ENCODE results near the gene RBCK1.
A peak's percentile ranks its signal among the peaks of the same experiment; 100 is the strongest.

The RBCK1 gene

GRCh38 chr20:408843-409696 is 971 bp downstream of the RBCK1 start:
- H3K27ac ChIP-seq: peak overlapping the region; percentile 84 to 97 (median 94)
- H3K4me3 ChIP-seq: peak overlapping the region; percentile 87 to 100 (median 98)
- peaks cover 27 to 33% (median 30%) of the 10 kb centered on the region in 10 experiments for H3K4me1 ChIP-seq
- H3K4me2 ChIP-seq: peak overlapping the region; percentile 86 to 98 (median 95)
- H3K27me3 ChIP-seq: no peaks in the 10 kb centered on the region
- H3K9me3 ChIP-seq (replicated peaks in 1 of 11): peaks cover 0 to 17% (median 16%) of the 10 kb centered on the region in 11 experiments; a peak in 18 of 22 replicates
- TF ChIP-seq Cebpa-rat (IDR thresholded peaks at IDR 0.05): no peak
- peaks cover 25 to 47% (median 40%) of the 10 kb centered on the region in 11 experiments for H3K36me3 ChIP-seq
- H4K20me1 ChIP-seq: peaks cover 0 to 18% (median 10%) of the 10 kb centered on the region in 11 experiments; a peak in 9 of 22 replicates
- H3K9ac ChIP-seq: peak overlapping the region; percentile 87 to 98 (median 95)

GRCh38 chr20:409697-410559 is 1.8 kb downstream of the RBCK1 start:
- H3K4me3 ChIP-seq: peak overlapping the region; percentile 87 to 100 (median 98); a peak in 19 of 20 replicates

GRCh38 chr20:412081-412480 is 4.0 kb downstream of the RBCK1 start:
- H3K4me3 ChIP-seq: no peak overlapping the region
- peaks cover 40 to 76% (median 55%) of the 10 kb centered on the region in 11 experiments for H3K36me3 ChIP-seq
- H3K27me3 ChIP-seq: no peaks in the 10 kb centered on the region
- H3K27ac ChIP-seq: no peak overlapping the region
- H3K9ac ChIP-seq: no peak overlapping the region
- no peak for TF ChIP-seq Cebpa-rat (IDR thresholded peaks at IDR 0.05)
- no peak overlapping the region for H3K4me2 ChIP-seq
- H3K4me1 ChIP-seq: peaks cover 21 to 33% (median 28%) of the 10 kb centered on the region in 10 experiments
- H3K9me3 ChIP-seq (replicated peaks in 1 of 11): peaks cover 0 to 17% (median 16%) of the 10 kb centered on the region in 11 experiments; a peak in 18 of 22 replicates
- peaks cover 4 to 37% (median 22%) of the 10 kb centered on the region in 11 experiments; a peak in 13 of 22 replicates for H4K20me1 ChIP-seq

More at GRCh38 chr20:409697-410559, 1.8 kb downstream of the RBCK1 start:
- peaks cover 0 to 27% (median 13%) of the 10 kb centered on the region in 11 experiments; a peak in 9 of 22 replicates for H4K20me1 ChIP-seq
- peaks cover 0 to 17% (median 16%) of the 10 kb centered on the region in 11 experiments; a peak in 18 of 22 replicates for H3K9me3 ChIP-seq (replicated peaks in 1 of 11)
- H3K36me3 ChIP-seq: peaks cover 25 to 56% (median 42%) of the 10 kb centered on the region in 11 experiments
- peak overlapping the region in 10 of 11 experiments; percentile 84 to 97 (median 94); a peak in 15 of 22 replicates for H3K27ac ChIP-seq
- H3K4me1 ChIP-seq: peaks cover 27 to 33% (median 30%) of the 10 kb centered on the region in 10 experiments
- peak overlapping the region; percentile 87 to 98 (median 95); a peak in 21 of 22 replicates for H3K9ac ChIP-seq
- no peak for TF ChIP-seq Cebpa-rat (IDR thresholded peaks at IDR 0.05)
- H3K4me2 ChIP-seq: peak overlapping the region; percentile 86 to 98 (median 95)
- no peaks in the 10 kb centered on the region for H3K27me3 ChIP-seq

- no peak overlapping the region for H3K27ac ChIP-seq
- no peaks in the 10 kb centered on the region for H3K27me3 ChIP-seq
- peaks cover 0 to 17% (median 16%) of the 10 kb centered on the region in 11 experiments; a peak in 18 of 22 replicates for H3K9me3 ChIP-seq (replicated peaks in 1 of 11)
- TF ChIP-seq Cebpa-rat (IDR thresholded peaks at IDR 0.05): no peak
- H3K4me2 ChIP-seq: no peak overlapping the region
- H3K36me3 ChIP-seq: peaks cover 55 to 95% (median 68%) of the 10 kb centered on the region in 11 experiments
- no peak overlapping the region for H3K4me3 ChIP-seq
- peaks cover 15 to 32% (median 24%) of the 10 kb centered on the region in 10 experiments for H3K4me1 ChIP-seq
- H3K9ac ChIP-seq: no peak overlapping the region
- peaks cover 5 to 44% (median 26%) of the 10 kb centered on the region in 11 experiments; a peak in 16 of 22 replicates for H4K20me1 ChIP-seq
These were observed 6.1 kb downstream of the RBCK1 start for GRCh38 chr20:414161-414560.

- H3K27ac ChIP-seq: no peak overlapping the region; a peak in 1 of 22 replicates
- peaks cover 60 to 90% (median 67%) of the 10 kb centered on the region in 11 experiments for H3K36me3 ChIP-seq
- no peak overlapping the region for H3K4me3 ChIP-seq
- H3K9me3 ChIP-seq (replicated peaks in 1 of 11): peaks cover 0 to 16% (median 15%) of the 10 kb centered on the region in 11 experiments; a peak in 18 of 22 replicates
- peak overlapping the region in 5 of 11 experiments; percentile 18 to 41 (median 26); a peak in 8 of 22 replicates for H3K4me2 ChIP-seq
- H4K20me1 ChIP-seq: peaks cover 7 to 38% (median 27%) of the 10 kb centered on the region in 11 experiments; a peak in 15 of 22 replicates
- peak in 2 of 11 experiments; percentile 12 to 20; a peak in 1 of 22 replicates for TF ChIP-seq Cebpa-rat (IDR thresholded peaks at IDR 0.05)
- peaks cover 0 to 17% (median 11%) of the 10 kb centered on the region in 10 experiments; a peak in 16 of 20 replicates for H3K4me1 ChIP-seq
- H3K9ac ChIP-seq: no peak overlapping the region
- H3K27me3 ChIP-seq: no peaks in the 10 kb centered on the region
These were observed 7.8 kb downstream of the RBCK1 start for GRCh38 chr20:415820-416322.

GRCh38 chr20:416950-417800 is 9.1 kb downstream of the RBCK1 start:
- H3K4me3 ChIP-seq: no peak overlapping the region
- H3K4me2 ChIP-seq: 0 out of 22 replicates have a peak overlapping the region, but pooled peaks of 3 of the 11 experiments have one; percentile 1 to 31 (median 28)
- peaks cover 0 to 3% (median 2%) of the 10 kb centered on the region in 11 experiments; a peak in 14 of 22 replicates for H3K9me3 ChIP-seq (replicated peaks in 1 of 11)
- H3K4me1 ChIP-seq: peaks cover 0 to 17% (median 11%) of the 10 kb centered on the region in 10 experiments; a peak in 16 of 20 replicates
- no peak overlapping the region for H3K27ac ChIP-seq
- no peaks in the 10 kb centered on the region for H3K27me3 ChIP-seq
- no peak for TF ChIP-seq Cebpa-rat (IDR thresholded peaks at IDR 0.05)
- H3K36me3 ChIP-seq: peaks cover 60 to 90% (median 67%) of the 10 kb centered on the region in 11 experiments
- no peak overlapping the region for H3K9ac ChIP-seq
- peaks cover 7 to 51% (median 29%) of the 10 kb centered on the region in 11 experiments; a peak in 15 of 22 replicates for H4K20me1 ChIP-seq

GRCh38 chr20:417801-418342 is 9.8 kb downstream of the RBCK1 start:
- no peak for TF ChIP-seq Cebpa-rat (IDR thresholded peaks at IDR 0.05)
- Histone ChIP-seq H4K20me1 (peaks cover 7 to 55% (median 28%) of the 10 kb centered on the region in 11 experiments; a peak in 15 of 22 replicates), H3K27me3 (no peaks in the 10 kb centered on the region), H3K36me3 (peaks cover 62 to 90% (median 67%) of the 10 kb centered on the region in 11 experiments), H3K27ac (no peak overlapping the region), H3K4me2 (peak overlapping the region in 5 of 11 experiments; percentile 1 to 31 (median 18); a peak in 3 of 22 replicates), H3K9ac (no peak overlapping the region; a peak in 2 of 22 replicates), H3K4me1 (peaks cover 0 to 17% (median 11%) of the 10 kb centered on the region in 10 experiments; a peak in 16 of 20 replicates), H3K4me3 (no peak overlapping the region), H3K9me3 (replicated peaks in 1 of 11) (no peaks in the 10 kb centered on the region)

Data from BLaER1 treated with 17β-estradiol and CSF1 and Interleukin-3, amounts not matched to agents 10 nM and 100 nM (cell line).